Measurements from ENCODE around the gene DGKI.

DNA sequence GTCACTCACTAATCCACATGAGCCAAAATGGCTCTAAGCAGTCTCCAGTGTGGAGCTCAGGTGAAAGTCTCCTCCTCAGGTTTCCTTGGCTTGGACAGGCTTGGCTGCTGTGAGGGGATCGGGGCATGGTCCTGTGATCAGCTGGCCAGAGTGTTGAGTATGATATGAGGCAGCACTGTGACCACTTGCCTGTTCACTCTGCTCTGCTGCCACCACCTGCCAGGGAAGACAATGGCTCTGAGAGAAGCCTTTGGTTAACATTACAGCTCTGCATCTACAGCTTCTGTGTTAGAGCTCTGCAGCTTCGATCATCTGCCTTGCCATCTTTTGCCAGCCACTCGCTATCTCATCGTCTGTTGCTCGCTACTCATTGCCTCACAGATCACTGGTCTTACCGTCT lies 483.1 kb downstream of the DGKI start:
- TF ChIP-seq GATA2 (IDR thresholded peaks at IDR 0.05; ENCODE audit: low read depth, low read length) = no peak
- no peak for TF ChIP-seq GATA3 (IDR thresholded peaks at IDR 0.05; ENCODE audit: low read depth, low read length)

Measured in SH-SY5Y (cell line).